Activated B cell treated with CpG ODN at 0.5 μM for 24 hours (primary cell): Measurements from ENCODE around the gene CDC42EP4. TPM values are rescaled to one million over a fixed set of nuclear protein-coding genes. Genes with fewer than 3 reads are reported as not detected.

Source experiments
- ATAC-seq: fragments of 200-7000 bp; cut with Tn5 transposase; one replicate; pipeline ENCODE4 v1.10.0; 2021; ENCODE audit warnings: low read depth, mild to moderate bottlenecking, moderate library complexity
- CTCF ChIA-PET: fragments of 350-600 bp; sonication (Branson Sonifier 250); formaldehyde crosslinking; loops from one replicate; lab custom pipeline; 2021; ENCODE audit warnings: antibody characterized with exemption; lab: Charles Lee
- POLR2A ChIA-PET: fragments of 350-600 bp; sonication (Branson Sonifier 250); formaldehyde crosslinking; loops from one replicate; lab custom pipeline; 2021; ENCODE audit warnings: antibody characterized with exemption; lab: Charles Lee
- DNase-seq: peaks from one replicate; pipeline ENCODE4 v3.0.0; 2022
- H3K27ac Mint-ChIP-seq: one replicate; pipeline ENCODE4 v1.8.0; 2020; ENCODE audit warnings: mixed read lengths
- H3K27me3 Mint-ChIP-seq: one replicate; pipeline ENCODE4 v1.8.0; 2021; ENCODE audit warnings: mixed read lengths
- H3K36me3 Mint-ChIP-seq: one replicate; pipeline ENCODE4 v1.8.0; 2021; ENCODE audit warnings: low read depth, mixed read lengths
- H3K4me1 Mint-ChIP-seq: one replicate; pipeline ENCODE4 v1.8.0; 2021; ENCODE audit warnings: mixed read lengths
- H3K4me3 Mint-ChIP-seq: one replicate; pipeline ENCODE4 v1.8.0; 2020; ENCODE audit warnings: mild to moderate bottlenecking, mixed read lengths
- H3K9me3 Mint-ChIP-seq: one replicate; pipeline ENCODE4 v1.8.0; 2020; ENCODE audit warnings: mixed read lengths
- intact Hi-C: fragments of 100-400 bp; cut with micrococcal nuclease; formaldehyde crosslinking; loops from one replicate; pipeline ENCODE4 v1.15.1; 2024
- total RNA-seq: library from RNA; stranded (reverse); gene quantifications from 2 replicates; pipeline ENCODE4 v1.2.3, GENCODE V29; 2022
- TF ChIP-seq, protein P1 (sequence below): fragments of 200-600 bp; IDR thresholded peaks from one replicate; pipeline ENCODE4 v1.8.0; 2022; ENCODE audit warnings: antibody characterized with exemption, mild to moderate bottlenecking

The CDC42EP4 gene
- total RNA-seq, 1 donor from 2014 or later, result 0.95 TPM

GRCh38 chr17:73325527-73325842 lies 13.7 kb upstream of the CDC42EP4 start:
- ATAC-seq (no peak), DNase-seq (no peak)
- POLR2A ChIA-PET, result no interaction called here
- intact Hi-C loops, result no loop called here
- H3K36me3 Mint-ChIP-seq, result no peaks in the 10 kb centered on the region
- TF ChIP-seq, protein P1, sequence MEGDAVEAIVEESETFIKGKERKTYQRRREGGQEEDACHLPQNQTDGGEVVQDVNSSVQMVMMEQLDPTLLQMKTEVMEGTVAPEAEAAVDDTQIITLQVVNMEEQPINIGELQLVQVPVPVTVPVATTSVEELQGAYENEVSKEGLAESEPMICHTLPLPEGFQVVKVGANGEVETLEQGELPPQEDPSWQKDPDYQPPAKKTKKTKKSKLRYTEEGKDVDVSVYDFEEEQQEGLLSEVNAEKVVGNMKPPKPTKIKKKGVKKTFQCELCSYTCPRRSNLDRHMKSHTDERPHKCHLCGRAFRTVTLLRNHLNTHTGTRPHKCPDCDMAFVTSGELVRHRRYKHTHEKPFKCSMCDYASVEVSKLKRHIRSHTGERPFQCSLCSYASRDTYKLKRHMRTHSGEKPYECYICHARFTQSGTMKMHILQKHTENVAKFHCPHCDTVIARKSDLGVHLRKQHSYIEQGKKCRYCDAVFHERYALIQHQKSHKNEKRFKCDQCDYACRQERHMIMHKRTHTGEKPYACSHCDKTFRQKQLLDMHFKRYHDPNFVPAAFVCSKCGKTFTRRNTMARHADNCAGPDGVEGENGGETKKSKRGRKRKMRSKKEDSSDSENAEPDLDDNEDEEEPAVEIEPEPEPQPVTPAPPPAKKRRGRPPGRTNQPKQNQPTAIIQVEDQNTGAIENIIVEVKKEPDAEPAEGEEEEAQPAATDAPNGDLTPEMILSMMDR, result no peak
- H3K4me1 Mint-ChIP-seq, result no peaks in the 10 kb centered on the region
- no peak overlapping the region for H3K4me3 Mint-ChIP-seq
- CTCF ChIA-PET, result interaction anchor here (0.6 kb wide), 1 partner anchor 73 kb away, joined by 3 read pairs; no protein-coding TSS in a partner anchor
- no peak overlapping the region for H3K27ac Mint-ChIP-seq
- peaks cover 13% of the 10 kb centered on the region for H3K27me3 Mint-ChIP-seq
- no peaks in the 10 kb centered on the region for H3K9me3 Mint-ChIP-seq

DNA sequence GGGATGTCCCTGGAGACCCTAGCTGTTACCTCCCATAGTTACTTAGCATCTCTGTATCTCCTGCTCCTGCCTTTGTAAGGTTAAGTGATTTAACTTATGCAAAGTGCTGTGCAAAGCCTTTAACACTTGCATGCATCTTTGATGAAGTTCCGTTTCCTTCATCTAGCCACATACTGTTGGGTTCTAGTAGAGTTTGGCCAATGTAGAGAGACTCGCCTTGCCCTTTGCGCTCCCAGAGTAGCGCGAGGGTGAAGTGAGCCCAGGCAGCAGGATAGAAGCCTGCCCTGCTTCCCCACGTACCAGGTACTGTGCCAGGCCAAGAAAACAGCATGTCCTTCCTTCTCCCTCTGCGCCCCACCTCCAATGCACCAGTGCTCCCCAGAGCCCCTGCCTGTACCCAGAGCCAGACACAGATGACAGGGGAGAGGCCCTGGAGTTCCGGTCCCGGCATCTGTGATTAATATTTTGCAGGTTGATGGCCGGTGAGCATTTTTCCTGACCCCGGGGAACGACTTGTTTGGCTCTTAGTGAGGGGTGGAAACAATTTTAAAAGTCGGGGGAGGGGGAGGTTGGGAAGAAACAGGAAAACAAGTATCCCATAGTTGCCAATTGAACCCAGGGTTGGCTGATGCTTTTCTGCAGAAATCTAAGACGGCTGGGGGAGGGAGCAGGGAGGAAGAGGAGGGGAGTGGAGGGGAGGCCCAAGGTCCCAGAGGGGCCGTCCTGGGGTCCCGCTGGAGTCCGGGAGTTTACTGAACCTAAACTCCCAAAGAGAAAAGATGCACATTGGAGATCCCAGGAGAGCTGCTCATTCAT lies 13.1 kb upstream of the CDC42EP4 start:
- H3K36me3 Mint-ChIP-seq, result no peaks in the 10 kb centered on the region

GRCh38 chr17:73324160-73324475 lies 12.3 kb upstream of the CDC42EP4 start:
- Mint-ChIP-seq H3K27ac (no peak overlapping the region), H3K27me3 (peaks cover 14% of the 10 kb centered on the region), H3K36me3 (no peaks in the 10 kb centered on the region), H3K4me1 (no peaks in the 10 kb centered on the region), H3K4me3 (no peak overlapping the region), H3K9me3 (no peaks in the 10 kb centered on the region)
- ChIA-PET CTCF (no interaction called here), POLR2A (no interaction called here)
- DNase-seq (no peak), ATAC-seq (no peak)
- TF ChIP-seq, protein P1, result no peak
- intact Hi-C loops, result no loop called here

More for the DNA sequence above, 13.1 kb upstream of the CDC42EP4 start:
- DNase-seq (no peak), ATAC-seq (no peak)
- ChIA-PET POLR2A (no interaction called here), CTCF (interaction anchor here (0.6 kb wide), 1 partner anchor 73 kb away, joined by 3 read pairs; no protein-coding TSS in a partner anchor)
- intact Hi-C loops, result no loop called here
- Mint-ChIP-seq H3K27me3 (peaks cover 13% of the 10 kb centered on the region), H3K9me3 (no peaks in the 10 kb centered on the region), H3K27ac (no peak overlapping the region), H3K4me1 (no peaks in the 10 kb centered on the region), H3K4me3 (no peak overlapping the region)
- TF ChIP-seq, protein P1, result no peak

- no peaks in the 10 kb centered on the region for H3K4me1 Mint-ChIP-seq
- TF ChIP-seq, protein P1, result no peak
- no peaks in the 10 kb centered on the region for H3K9me3 Mint-ChIP-seq
- H3K27ac Mint-ChIP-seq, result no peak overlapping the region
- ChIA-PET POLR2A (no interaction called here), CTCF (no interaction called here)
- no peaks in the 10 kb centered on the region for H3K36me3 Mint-ChIP-seq
- no peak overlapping the region for H3K4me3 Mint-ChIP-seq
- peaks cover 12% of the 10 kb centered on the region for H3K27me3 Mint-ChIP-seq
- intact Hi-C loops, result no loop called here
- DNase-seq (no peak), ATAC-seq (no peak)
Measured at GRCh38 chr17:73323409-73324159, 11.8 kb upstream of the CDC42EP4 start.

- ChIA-PET CTCF (no interaction called here), POLR2A (no interaction called here)
- intact Hi-C loops, result no loop called here
- Mint-ChIP-seq H3K36me3 (no peaks in the 10 kb centered on the region), H3K27ac (no peak overlapping the region), H3K27me3 (peaks cover 8% of the 10 kb centered on the region), H3K9me3 (no peaks in the 10 kb centered on the region), H3K4me3 (no peak overlapping the region), H3K4me1 (peaks cover 16% of the 10 kb centered on the region)
- DNase-seq (no peak), ATAC-seq (no peak)
- TF ChIP-seq, protein P1, result no peak
Measured at GRCh38 chr17:73320601-73321264, 8.9 kb upstream of the CDC42EP4 start.
